SH-SY5Y (cell line): Measurements from ENCODE around the gene RIT2.

ENCODE experiments used
- GATA2 ChIP-seq: IDR thresholded peaks from 2 replicates; pipeline ENCODE4 v1.6.1; 2011; ENCODE audit warnings: mild to moderate bottlenecking, low read depth, low read length
- GATA3 ChIP-seq: IDR thresholded peaks from 2 replicates; pipeline ENCODE4 v1.6.1; 2011; ENCODE audit warnings: low read depth, mild to moderate bottlenecking, low read length, moderate library complexity

- TF ChIP-seq GATA3 (no peak), GATA2 (no peak)
Measured at GRCh38 chr18:42821492-42821891, 294.0 kb downstream of the RIT2 start.
